GM10248 (cell line): ENCODE results near the gene BARX2.

ENCODE experiments used
- CTCF ChIA-PET: fragments of 300-600 bp; sonication (Branson Sonifier 250); formaldehyde crosslinking; extraction: SDS; loops from one replicate; lab custom pipeline; 2021; ENCODE audit warnings: antibody characterized with exemption; lab: Yijun Ruan, JAX
- POLR2A ChIA-PET: fragments of 350-650 bp; sonication (Branson Sonifier 250); formaldehyde crosslinking; extraction: SDS; loops from one replicate; lab custom pipeline; 2020; ENCODE audit warnings: antibody characterized with exemption; lab: Yijun Ruan, JAX
- DNase-seq: peaks from one replicate; pipeline ENCODE4 v3.0.0; 2012; ENCODE audit errors: extremely low spot score
- CTCF ChIP-seq: IDR thresholded peaks from 2 replicates; pipeline ENCODE4 v1.5.1; 2012; ENCODE audit warnings: mild to moderate bottlenecking, low read depth; ENCODE audit errors: extremely low read depth, missing control alignments, control extremely low read depth

Gene BARX2

DNA sequence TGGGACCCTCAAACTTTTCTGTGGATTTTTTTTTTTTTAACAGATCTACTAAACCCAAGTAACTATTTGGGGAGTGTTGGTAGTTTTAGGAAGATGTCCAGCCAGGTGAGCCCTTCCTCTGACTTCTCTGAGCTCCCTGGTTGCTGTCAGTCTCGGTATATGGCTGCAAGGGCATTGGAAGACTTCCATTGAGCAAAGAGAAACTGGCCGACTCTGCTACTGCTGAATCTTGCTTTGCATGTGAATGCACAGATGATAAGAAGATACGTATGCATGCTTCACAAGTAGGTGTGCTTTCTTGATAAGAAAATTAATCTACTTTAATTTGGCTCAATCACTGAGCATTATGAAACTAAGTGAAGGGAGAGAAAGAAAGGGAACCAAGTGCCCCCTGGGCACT is 51.1 kb downstream of the BARX2 start:
- CTCF ChIA-PET, result no interaction called here
- DNase-seq, result no peak
- TF ChIP-seq CTCF, result no peak
- POLR2A ChIA-PET, result no interaction called here

- ChIA-PET CTCF (interaction anchor here (0.8 kb wide), 1 partner anchor 25 kb away, joined by 3 read pairs; no protein-coding TSS in a partner anchor), POLR2A (no interaction called here)
- no peak for TF ChIP-seq CTCF
- no peak for DNase-seq
Measured at GRCh38 chr11:129427376-129427775, 51.7 kb downstream of the BARX2 start.

DNA sequence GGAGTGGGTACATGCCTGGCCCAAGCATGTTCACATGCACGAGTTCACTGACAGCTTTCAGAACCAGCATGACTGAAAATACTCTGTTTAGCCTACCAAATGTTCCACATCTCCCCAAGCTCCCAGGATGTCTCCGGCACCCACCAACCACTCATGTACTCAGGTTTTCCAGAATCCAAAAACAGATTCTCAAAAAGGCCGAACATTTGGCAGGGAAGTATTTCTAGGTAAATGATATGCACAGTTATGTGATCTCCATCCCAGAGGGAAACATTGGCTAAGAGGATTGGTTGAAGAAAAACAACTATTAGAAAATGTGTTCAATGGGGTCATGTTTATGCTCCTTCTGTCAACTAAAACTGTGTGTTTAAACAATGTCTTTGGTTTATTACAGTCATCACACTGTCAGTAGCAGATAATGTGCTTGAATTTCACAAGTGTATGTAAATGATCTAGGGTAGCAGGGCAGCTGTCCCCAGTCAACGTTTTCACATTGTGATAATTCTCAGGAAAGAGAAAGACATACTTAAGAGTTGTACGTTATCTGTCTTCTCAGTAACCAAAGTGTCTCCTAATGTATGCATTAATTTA is 52.3 kb downstream of the BARX2 start:
- no peak for DNase-seq
- CTCF ChIA-PET, result interaction anchor here (0.8 to 1.5 kb wide), 2 partner anchors 10 to 25 kb away, joined by 3 to 5 read pairs; no protein-coding TSS in a partner anchor
- POLR2A ChIA-PET, result no interaction called here
- TF ChIP-seq CTCF, result no peak

- TF ChIP-seq CTCF, result no peak
- CTCF ChIA-PET, result interaction anchor here (1.5 kb wide), 1 partner anchor 11 kb away, joined by 5 read pairs; no protein-coding TSS in a partner anchor
- POLR2A ChIA-PET, result no interaction called here
- DNase-seq, result no peak
Measured at GRCh38 chr11:129428557-129428956, 52.9 kb downstream of the BARX2 start.

DNA sequence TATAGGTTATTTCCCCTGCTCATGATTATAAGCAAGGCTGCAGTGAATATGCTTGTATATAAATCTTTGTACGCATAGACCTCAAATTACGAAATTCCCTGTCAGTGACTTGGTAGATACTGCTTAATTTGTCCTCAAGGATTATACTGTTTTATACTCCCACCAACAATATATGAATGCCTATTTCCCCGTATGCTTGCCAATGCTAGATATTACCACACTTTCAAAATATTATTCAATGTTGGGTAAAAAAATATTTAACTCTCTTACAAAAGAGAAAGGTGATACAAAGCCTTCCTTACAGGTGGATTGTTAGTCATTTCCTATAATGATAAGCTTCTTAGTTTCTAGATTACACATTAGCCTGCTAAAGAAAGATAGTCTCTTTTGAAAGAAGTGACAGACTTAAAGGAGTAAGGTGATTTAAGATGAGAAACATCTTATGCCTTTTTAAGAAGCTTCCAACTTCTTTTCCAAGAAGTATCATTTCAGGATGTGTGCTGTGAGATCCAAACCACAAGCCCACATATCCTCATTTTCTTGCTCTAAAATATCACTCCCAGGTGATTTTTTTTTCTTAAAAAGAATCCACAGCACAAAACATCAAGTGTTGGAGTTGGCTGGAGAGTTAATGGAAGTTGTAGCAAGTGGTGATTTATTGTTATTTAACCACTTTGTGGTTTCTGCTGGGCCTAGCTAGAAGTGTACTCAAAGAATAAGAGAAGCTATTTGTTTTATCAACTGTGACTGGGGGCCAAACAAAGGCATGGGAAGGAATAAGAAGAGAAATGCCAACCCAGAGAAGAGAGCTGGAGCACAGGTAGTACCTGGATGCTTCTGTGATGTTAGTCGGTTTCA is 59.2 kb downstream of the BARX2 start:
- ChIA-PET CTCF (interaction anchor here (0.7 to 1.8 kb wide), 4 partner anchors 10 to 54 kb away, joined by 3 to 6 read pairs (median 4); no protein-coding TSS in a partner anchor), POLR2A (no interaction called here)
- no peak for DNase-seq
- TF ChIP-seq CTCF, result no peak

- no peak for DNase-seq
Measured at GRCh38 chr11:129435499-129436245, 60.0 kb downstream of the BARX2 start.

More at GRCh38 chr11:129435499-129436245, 60.0 kb downstream of the BARX2 start:
- TF ChIP-seq CTCF, result no peak
- CTCF ChIA-PET, result interaction anchor here (0.9 to 1.8 kb wide), 4 partner anchors 11 to 37 kb away, joined by 3 to 6 read pairs (median 4); no protein-coding TSS in a partner anchor
- POLR2A ChIA-PET, result no interaction called here
